SK-MEL-5 (cell line): ENCODE data around the gene ADSS2. TPM values are rescaled to one million over a fixed set of nuclear protein-coding genes. Genes with fewer than 3 reads are reported as not detected.
A peak's percentile ranks its signal among the peaks of the same experiment; 100 is the strongest.

Experiments
- DNase-seq: peaks from one replicate; pipeline ENCODE4 v3.0.0-alpha.2; 2016; ENCODE audit warnings: low read depth, low spot score
- in situ Hi-C: cut with HindIII; loops from 2 replicates; pipeline ENCODE4 v1.10.0; 2016; ENCODE audit warnings: low sequenced_read_pairs, high pct_unique_total_duplicates, low pct_unique_long_range_greater_than_20kb
- total RNA-seq: library from RNA; depleted of rRNA; stranded (reverse); fragments of >200 nt; shearing (Covaris generic); gene quantifications from 2 replicates; pipeline ENCODE4 v1.2.3, GENCODE V29; 2014

Gene ADSS2
- total RNA-seq, 1 experiment from 2014 or later: 65.4 TPM

DNA sequence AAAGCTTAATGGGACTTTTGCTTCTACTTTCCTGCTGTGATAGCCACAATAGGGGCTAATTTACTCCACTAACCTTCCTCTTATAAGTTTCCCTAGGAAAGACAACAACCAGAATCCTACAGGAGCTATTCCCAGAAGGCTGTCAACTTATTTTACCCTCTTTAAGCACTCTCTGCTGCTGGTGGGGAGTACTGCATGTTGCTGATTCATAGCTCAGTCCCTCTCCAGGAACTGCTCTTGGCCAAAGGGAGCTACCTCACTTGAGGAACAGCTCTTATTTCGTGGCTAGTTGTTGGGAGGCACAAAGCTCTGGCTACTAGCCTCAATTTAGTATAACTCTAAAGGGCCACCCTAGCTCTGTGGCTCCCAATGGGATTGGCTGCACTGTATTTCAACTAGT is 37.2 kb downstream of the ADSS2 start:
- DNase-seq: peak; percentile 35
- in situ Hi-C loops: no loop called here

DNA sequence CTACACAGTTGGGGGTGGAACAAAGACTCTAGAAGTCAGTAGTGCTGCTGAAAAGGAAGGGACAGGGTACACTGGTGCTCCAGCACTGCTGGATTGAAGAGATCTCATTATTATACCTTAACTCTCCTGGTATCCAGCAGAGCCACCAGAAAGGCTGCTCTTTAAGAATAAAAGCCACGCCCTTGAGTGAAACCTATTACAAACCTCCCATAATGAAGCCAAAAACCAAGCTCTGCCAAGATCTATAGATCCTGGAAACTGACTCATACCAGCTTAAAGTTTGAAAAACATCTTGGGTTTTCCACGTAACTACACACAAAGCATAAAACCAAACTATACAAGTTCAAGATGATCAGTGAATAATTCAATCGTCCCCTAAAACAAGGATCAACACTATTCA is 38.0 kb downstream of the ADSS2 start:
- in situ Hi-C loops: no loop called here
- DNase-seq: no peak

DNA sequence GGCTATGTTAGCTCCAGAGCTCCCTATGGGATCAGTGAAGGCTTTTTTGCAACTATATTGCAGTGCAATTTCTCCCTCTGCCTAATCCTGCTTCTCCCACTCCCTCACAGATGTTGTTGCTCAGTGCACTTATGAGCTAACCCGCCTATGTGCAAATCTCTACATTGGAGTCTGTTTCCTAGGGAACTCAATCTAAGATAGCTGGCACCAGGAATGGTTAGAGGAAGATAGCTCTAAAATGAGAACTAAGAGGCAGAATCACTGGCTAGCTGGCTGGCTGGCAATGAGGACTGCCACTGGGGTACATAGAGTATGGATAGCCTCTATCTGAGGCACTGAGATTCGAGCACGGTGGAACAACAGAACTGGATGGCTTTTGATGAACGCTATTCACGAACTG is 39.5 kb downstream of the ADSS2 start:
- no peak for DNase-seq
- in situ Hi-C loops: no loop called here

DNA sequence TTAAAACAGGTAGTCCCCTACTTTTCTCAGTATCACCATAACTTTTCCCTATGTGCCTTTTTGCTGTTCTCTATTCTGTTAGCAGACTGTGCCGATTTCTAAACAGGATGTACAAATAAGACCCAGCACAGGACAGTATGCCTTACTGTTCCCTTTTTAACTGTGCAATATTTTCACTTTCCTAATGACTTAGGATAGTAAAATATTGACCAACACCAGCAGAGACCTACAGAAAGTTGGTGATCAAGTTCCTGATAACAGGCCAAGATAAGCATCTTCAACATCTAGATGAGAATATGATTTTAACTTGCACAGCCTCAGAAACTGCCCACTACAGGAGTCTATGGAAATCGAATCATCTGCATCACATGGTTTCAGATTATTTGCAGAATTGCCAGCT is 42.0 kb downstream of the ADSS2 start:
- in situ Hi-C loops: no loop called here

DNA sequence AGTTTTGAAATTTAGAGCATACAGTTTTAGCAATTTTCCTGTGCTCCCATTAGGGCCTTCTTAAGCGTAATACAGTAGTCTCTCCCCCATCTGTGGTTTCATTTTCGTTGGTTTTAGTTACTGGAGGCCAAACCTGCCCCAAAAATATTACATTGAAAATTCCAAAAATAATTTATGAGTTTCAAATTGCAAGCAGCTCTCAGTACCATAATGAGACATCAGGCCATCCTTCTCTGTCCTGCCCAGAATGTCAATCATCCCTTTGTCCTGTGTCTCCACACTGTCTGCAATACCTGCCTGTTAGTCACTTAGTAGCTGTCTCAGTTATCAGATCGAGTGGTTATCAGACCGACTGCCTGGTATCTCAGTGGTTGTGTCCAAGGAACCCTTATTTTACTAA is 45.4 kb downstream of the ADSS2 start:
- no peak for DNase-seq
- in situ Hi-C loops: no loop called here

More for the DNA sequence above, 42.0 kb downstream of the ADSS2 start:
- no peak for DNase-seq

DNA sequence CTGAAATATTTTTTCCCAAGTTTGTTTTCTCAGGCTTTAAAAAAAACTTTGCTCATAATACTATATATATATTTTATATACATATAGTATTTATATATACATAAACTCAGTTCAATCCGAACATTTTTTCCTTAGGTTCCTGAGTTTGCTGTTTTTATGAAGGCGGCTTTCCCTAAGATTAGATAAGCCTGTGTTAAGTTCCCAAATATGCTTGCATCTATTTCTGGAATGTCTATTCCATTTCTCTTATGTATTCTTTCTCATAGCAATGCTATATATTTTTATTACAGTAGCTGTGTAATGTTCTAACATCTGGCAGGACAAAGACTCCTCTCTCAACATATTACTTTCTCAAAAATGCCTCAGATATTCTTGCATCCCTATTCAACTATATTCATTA is 45.9 kb downstream of the ADSS2 start:
- in situ Hi-C loops: no loop called here
- no peak for DNase-seq

DNA sequence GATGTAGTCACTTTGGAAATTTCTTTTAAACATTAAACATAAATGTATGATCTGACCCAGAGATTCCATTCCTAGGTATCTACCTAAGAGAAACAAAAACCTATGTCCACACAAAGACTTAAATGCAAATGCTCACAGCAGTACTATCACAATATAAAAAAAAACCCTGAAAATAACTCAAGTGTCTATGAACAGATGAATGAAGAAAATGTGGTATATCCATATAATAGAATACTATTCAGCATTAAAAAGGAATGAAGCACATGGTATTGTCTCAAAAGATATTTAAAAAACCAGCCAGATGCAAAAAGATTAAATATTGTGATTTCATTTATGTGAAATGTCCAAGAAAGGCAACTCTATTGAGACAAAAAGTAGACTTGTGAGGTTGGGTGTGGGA is 48.3 kb downstream of the ADSS2 start:
- in situ Hi-C loops: no loop called here

DNA sequence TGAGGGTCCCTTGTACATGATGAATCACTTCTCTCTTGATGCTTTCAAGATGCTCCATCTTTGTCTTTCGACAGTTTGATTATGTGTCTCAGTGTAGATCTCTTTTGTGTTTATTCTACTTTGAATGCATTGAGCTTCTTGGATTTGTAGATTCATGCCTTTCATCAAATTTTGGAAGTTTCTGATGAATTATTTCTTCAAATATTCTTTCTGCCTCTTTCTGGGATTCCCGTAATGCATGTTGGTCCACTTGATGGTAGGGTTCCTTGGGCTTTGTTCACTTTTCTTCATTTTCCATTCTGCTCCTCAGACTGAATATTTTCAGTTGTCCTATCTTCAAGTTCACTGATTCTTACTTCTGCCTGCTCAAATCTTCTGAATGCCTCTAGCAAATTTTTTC is 50.7 kb downstream of the ADSS2 start:
- in situ Hi-C loops: no loop called here
- no peak for DNase-seq

More for the DNA sequence above, 48.3 kb downstream of the ADSS2 start:
- DNase-seq: no peak

DNA sequence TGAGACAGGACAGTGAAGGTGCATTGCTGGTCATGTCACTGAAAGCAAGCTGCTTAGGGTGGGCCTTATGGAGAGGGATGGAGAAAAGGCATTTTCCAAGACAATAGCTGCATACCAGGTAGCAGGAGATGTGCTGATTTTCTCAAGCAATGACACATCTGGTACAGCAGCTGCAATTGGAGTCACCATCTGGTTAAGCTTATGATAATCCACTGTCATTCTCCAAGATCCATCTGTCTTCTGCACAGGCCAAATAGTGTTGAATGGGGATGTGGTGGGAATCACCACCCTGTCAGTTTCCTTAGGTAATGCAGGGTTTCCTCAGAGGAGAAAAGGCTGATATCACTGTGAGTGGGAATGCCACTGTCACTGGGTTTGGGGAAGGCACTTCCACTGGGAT is 54.6 kb downstream of the ADSS2 start:
- no peak for DNase-seq
- in situ Hi-C loops: no loop called here

DNA sequence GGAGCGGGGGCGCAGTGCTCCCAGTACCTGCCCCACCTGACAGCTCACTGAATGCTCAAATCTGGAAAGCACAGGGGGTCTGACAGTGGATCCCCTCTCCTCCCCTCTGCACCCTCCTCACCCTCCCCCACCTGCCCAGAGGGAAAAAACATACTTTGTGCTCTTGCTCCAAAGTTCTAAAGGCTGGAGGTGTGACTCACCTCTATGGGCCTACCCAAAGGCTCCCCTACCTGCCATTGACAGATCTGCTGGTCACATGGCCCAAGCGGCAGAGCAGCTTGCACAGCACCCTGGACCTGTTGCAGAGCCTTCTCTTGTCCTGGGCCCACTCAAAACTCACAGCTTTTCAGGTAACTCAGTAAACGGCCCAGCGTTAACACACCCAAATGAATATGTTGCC is 55.7 kb downstream of the ADSS2 start:
- no peak for DNase-seq
- in situ Hi-C loops: no loop called here

DNA sequence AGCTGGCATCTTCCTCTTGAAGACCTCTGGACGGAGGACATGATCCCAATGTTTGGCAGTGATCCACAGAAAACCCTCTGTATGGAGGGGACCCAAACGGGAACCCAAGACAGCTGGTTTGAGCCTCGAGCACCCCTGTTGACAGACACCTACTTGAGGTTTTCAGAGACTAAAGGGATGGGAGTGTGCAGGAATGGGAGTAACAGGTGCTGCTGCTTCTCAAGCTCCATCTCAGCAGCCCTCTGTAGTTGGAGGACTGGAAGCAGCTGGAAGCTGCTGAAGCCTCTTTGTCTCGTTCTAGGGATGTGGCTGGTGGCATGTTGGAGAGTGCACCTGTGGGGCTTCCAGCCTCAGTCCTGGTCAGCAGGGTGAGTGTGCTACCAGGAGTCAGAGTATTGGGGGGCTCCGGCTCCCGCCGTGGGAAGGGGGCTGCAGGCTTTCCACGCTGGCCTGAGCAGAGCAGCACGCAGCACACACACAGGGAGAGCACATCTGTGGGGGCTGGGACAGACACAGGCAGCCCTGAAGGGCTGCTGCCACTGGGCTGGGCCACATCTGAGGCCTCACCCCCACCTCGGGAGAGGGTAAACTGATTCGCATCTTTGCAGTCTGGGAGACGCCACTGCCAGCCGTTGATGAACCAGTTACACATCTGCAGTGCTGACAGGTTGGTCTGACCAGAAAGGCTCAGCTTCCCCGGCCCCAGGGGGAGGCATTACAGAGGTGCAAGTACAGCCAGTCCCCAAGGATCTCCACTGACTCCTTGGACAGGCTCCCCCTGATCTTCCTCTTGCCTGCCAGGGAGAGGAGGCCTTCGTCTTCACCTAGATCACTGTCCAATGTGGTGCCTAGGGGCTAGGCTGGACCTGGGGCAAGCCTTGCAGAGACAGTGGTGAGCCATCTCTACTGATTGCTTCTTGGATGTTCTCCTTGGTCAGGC is 56.6 kb downstream of the ADSS2 start:
- DNase-seq: no peak
- in situ Hi-C loops: no loop called here

DNA sequence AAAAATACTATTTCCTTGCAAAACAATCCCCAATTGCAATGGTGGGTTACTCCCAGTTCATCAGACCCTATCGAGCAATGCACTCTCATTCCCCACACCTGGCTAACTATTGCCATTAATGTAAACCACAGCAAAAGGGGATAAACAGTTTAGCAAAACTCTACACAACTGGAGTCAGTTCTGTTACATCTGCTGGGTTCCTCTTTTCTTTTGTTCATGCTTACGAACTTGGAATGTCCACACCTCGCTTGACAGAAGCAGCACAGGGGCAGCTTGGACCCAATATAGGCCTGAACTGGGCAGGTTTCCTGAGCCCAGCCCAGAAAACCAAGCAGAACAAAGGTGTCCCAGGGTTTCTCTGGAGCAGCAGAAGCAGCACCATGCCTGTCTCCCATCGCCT is 57.4 kb downstream of the ADSS2 start:
- no peak for DNase-seq
- in situ Hi-C loops: no loop called here

DNA sequence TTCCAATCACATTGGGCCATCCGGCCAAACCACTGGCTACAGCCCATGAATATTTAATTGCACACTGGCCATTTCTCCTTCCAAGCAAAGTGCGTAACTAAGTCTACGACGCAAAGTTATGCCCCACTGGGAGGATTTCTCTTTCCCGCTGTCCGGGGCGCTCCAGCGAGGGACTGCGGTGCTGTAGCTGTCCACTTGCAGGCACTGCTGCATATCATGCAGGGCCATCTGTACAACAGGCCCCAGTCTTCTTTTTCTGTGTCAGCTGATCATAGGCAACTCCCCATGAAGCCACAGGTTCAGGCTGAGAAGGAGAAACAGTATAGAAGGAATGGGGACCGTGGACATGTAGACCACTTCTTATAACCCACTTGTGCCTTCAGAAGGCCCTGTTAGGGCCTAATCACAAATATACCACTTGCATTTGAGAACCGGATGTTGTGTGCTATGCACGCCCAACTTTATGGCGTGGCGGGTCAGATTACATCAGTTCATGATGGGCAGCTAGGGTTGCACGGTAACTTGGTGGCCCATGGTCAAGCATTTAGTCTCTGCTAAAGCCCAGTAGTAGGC is 58.0 kb downstream of the ADSS2 start:
- in situ Hi-C loops: no loop called here
- no peak for DNase-seq

DNA sequence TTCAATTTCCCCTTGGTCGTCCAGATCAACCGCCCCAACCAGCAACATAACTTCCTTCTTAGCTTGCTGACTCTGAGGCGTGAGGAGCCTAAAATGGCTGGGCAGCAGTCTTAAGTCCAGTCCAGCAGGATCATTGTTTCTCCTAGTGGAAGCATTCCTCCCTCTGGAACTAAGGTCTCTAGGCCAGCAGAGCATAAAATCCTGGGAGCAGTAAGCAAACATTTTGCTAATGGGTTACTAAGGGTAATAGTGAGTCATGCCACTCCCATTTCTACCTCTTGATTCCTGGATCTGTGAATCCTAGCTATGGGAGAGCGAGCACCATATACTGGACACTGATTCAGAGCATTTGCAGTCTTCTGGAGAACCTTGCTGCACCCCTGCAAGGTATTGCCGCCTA is 59.9 kb downstream of the ADSS2 start:
- DNase-seq: no peak
- in situ Hi-C loops: no loop called here

DNA sequence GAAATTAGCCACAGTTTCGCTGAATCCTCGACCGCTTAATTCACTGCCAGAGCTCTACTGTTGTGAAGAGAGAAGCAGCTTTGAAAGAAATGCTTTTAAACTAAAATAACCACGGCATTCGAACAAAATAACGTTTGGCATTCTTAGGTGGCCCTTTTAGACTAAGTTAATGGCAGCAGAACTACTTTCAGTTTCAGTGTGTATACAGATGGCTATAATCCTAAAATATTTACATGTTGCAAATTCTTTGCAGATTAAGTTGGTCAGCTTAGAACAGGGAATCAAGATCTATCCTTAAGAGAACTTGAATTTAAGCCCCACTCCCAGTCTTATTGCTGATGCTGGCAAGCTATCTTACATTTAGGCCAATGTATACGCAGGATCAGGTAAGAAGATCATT is 62.7 kb downstream of the ADSS2 start:
- in situ Hi-C loops: no loop called here
- no peak for DNase-seq

DNA sequence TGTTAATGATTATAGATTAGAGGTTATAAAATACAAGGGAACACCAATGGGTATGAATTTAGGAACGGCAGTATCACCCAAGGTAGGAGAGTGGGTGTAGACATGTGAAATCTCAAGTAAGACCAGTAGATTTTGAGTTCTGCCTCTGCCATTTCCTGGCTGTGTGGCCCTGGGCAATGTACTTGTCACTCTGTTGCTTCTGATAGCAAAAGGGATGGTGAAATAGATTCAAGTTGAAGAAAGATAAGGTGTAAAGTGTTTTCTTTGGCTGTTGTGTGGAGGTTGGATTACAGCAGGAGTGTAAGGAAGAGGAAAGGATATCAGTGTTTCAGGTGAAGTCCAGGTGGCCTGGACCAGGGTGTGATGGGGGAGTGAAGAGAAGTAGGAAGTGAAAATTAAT is 64.3 kb downstream of the ADSS2 start:
- DNase-seq: no peak
- in situ Hi-C loops: no loop called here

DNA sequence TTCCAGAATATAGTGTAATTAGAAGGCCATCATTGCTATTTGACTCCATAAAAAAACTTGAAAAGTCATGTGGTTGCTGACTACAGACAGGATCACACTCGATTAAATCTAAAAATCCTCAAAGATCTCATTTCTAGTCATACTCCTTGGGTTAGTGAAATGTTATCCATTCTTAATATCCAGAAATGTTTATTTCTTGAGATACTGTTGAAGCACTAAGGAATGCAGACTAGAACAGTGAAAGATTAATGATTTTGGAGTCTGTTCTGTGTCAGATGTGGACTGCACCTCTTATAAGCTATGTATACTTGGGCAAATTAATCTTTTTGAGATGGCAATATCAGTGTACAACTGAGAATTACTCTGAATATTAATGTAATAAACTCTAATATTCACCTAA is 65.1 kb downstream of the ADSS2 start:
- DNase-seq: no peak
- in situ Hi-C loops: no loop called here

DNA sequence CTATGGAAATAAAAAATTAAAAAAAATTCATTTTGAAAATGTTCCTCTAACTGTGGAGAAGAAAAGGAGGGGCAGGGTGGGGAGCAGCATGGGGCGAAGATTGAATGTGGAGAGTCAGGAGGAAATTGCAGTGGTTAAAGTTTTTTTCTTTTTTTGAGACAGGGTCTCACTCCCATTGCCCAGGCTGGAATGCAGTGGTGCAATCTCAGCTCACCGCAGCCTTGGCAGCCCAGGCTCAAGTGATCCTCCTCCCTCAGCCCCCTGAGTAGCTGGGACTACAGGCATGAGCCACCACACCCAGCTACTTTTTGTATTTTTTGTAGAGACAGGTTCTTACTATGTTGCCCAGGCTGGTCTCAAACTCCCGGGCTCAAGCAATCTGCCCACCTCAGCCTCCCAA is 67.6 kb downstream of the ADSS2 start:
- in situ Hi-C loops: no loop called here
- DNase-seq: no peak

DNA sequence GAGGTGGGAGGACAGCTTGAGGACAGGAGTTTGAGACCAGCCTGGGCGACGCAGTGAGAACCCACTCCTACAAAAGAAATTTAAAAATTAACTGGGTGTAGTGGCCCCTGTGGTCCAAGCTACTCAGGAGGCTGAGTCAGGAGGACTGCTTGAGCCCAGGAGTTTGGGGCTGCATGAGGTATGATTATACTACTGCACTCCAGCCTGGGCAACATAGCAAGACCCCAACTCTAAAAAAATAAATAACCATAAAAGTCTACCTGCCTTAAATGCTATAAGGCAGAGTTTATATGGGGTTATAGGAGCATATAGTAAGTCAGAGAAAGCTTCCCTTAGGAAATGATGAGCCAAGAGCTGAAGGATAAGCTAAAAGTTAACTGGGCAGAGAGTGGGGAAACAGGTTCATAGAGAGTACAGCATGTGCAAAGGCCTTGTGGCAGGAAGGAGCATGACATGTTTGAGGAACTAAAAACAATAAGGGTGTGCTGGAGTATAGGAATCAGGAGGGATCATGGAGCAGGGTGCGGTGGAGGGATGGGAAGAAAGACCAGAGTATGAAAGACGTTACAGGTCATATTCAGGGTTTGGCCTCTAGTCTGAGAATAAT is 68.3 kb downstream of the ADSS2 start:
- in situ Hi-C loops: no loop called here

More for the DNA sequence above, 68.3 kb downstream of the ADSS2 start:
- no peak for DNase-seq
